Measurements from ENCODE around the gene MMP17.
A peak's percentile ranks its signal among the peaks of the same experiment; 100 is the strongest.

Gene MMP17

GRCh38 chr12:131824450-131824849 is 3.7 kb upstream of the MMP17 start:
- H3K4me3 ChIP-seq (ENCODE audit: low read depth, low read length) = no peak overlapping the region
- no peak for DNase-seq (ENCODE audit: low read depth)
- TF ChIP-seq CTCF (IDR thresholded peaks at IDR 0.05; ENCODE audit: insufficient read depth, low read depth, low read length, missing control alignments) = no peak

GRCh38 chr12:131825146-131825892 is 2.9 kb upstream of the MMP17 start:
- no peak for TF ChIP-seq CTCF (IDR thresholded peaks at IDR 0.05; ENCODE audit: insufficient read depth, low read depth, low read length, missing control alignments)
- no peak overlapping the region for H3K4me3 ChIP-seq (ENCODE audit: low read depth, low read length)
- no peak for DNase-seq (ENCODE audit: low read depth)

- no peak overlapping the region for H3K4me3 ChIP-seq (ENCODE audit: low read depth, low read length)
- TF ChIP-seq CTCF (IDR thresholded peaks at IDR 0.05; ENCODE audit: insufficient read depth, low read depth, low read length, missing control alignments) = no peak
- DNase-seq (ENCODE audit: low read depth) = no peak
These were observed 1.9 kb upstream of the MMP17 start for GRCh38 chr12:131826097-131826928.

GRCh38 chr12:131828671-131829355 is 620 bp downstream of the MMP17 start:
- no peak for DNase-seq (ENCODE audit: low read depth)
- peak overlapping the region; percentile 22 for H3K4me3 ChIP-seq (ENCODE audit: low read depth, low read length)
- TF ChIP-seq CTCF (IDR thresholded peaks at IDR 0.05; ENCODE audit: insufficient read depth, low read depth, low read length, missing control alignments) = no peak

- DNase-seq (ENCODE audit: low read depth) = no peak
- TF ChIP-seq CTCF (IDR thresholded peaks at IDR 0.05; ENCODE audit: insufficient read depth, low read depth, low read length, missing control alignments) = no peak
- peak overlapping the region; percentile 22 for H3K4me3 ChIP-seq (ENCODE audit: low read depth, low read length)
These were observed 1.2 kb downstream of the MMP17 start for GRCh38 chr12:131829356-131829747.

- no peak for TF ChIP-seq CTCF (IDR thresholded peaks at IDR 0.05; ENCODE audit: insufficient read depth, low read depth, low read length, missing control alignments)
- DNase-seq (ENCODE audit: low read depth) = no peak
- H3K4me3 ChIP-seq (ENCODE audit: low read depth, low read length) = peak overlapping the region; percentile 7; the same call in 1 of the 2 replicates
These were observed 1.7 kb downstream of the MMP17 start for GRCh38 chr12:131829791-131830334.
